IMR-90 (cell line): Measurements from ENCODE around the gene FRK. TPM values are rescaled to one million over a fixed set of nuclear protein-coding genes. Genes with fewer than 3 reads are reported as not detected.

Experiments used
- ATAC-seq: fragments of 200-7000 bp; cut with Tn5 transposase; 2 replicates; pipeline ENCODE4 v1.9.1; 2020; ENCODE audit warnings: low read depth, mild to moderate bottlenecking, moderate library complexity
- BruUV-seq: library from RNA; stranded (reverse); fragments of 400-500 nt; replicated peaks from 2 replicates; lab custom pipeline; 2021; lab: Mats Ljungman, UMichigan
- CTCF ChIA-PET: fragments of 300-600 bp; formaldehyde crosslinking; extraction: SDS; loops from one replicate; lab custom pipeline; 2021; ENCODE audit warnings: antibody characterized with exemption; lab: Yijun Ruan, JAX
- POLR2A ChIA-PET: fragments of 300-600 bp; sonication (Branson Sonifier 250); formaldehyde crosslinking; loops from one replicate; lab custom pipeline; 2022; ENCODE audit warnings: antibody characterized with exemption; ENCODE audit not compliant: unreplicated experiment; lab: Charles Lee
- DNase-seq: peaks from one replicate; pipeline ENCODE4 v3.0.0; 2013
- H2AFZ ChIP-seq: replicated peaks from 2 replicates; pipeline ENCODE3; 2013; ENCODE audit warnings: low read length, mild to moderate bottlenecking; ENCODE audit not compliant: poor library complexity
- H2AK5ac ChIP-seq: 2 replicates; pipeline ENCODE4 v1.6.1; 2013; ENCODE audit warnings: low read depth, low read length, inconsistent platforms
- H2AK9ac ChIP-seq: replicated peaks from 2 replicates; pipeline ENCODE3; 2013; ENCODE audit warnings: mild to moderate bottlenecking, low read depth, low read length, moderate library complexity; ENCODE audit not compliant: poor library complexity
- H2BK120ac ChIP-seq: 2 replicates; pipeline ENCODE4 v1.6.1; 2013; ENCODE audit warnings: low read depth, low read length, inconsistent platforms
- H2BK15ac ChIP-seq: 3 replicates; pipeline ENCODE4 v1.6.1; 2013; ENCODE audit warnings: low read depth, low read length, inconsistent platforms
- H2BK20ac ChIP-seq: 2 replicates; pipeline ENCODE4 v1.6.1; 2013; ENCODE audit warnings: low read depth, mild to moderate bottlenecking, inconsistent platforms, low read length, moderate library complexity
- H2BK5ac ChIP-seq: 2 replicates; pipeline ENCODE4 v1.6.1; 2013; ENCODE audit warnings: mild to moderate bottlenecking, low read depth, low read length, inconsistent platforms; ENCODE audit not compliant: poor library complexity, severe bottlenecking
- H3K14ac ChIP-seq: replicated peaks from 2 replicates; pipeline ENCODE4 v1.6.1; 2013; ENCODE audit warnings: low read depth, low read length, inconsistent platforms
- H3K18ac ChIP-seq: 2 replicates; pipeline ENCODE4 v1.6.1; 2013; ENCODE audit warnings: low read depth, low read length, control low read depth
- H3K23ac ChIP-seq: 2 replicates; pipeline ENCODE4 v1.6.1; 2013; ENCODE audit warnings: low read depth, low read length, inconsistent platforms
- H3K27ac ChIP-seq: 2 replicates; pipeline ENCODE4 v1.5.1; 2013; ENCODE audit warnings: mild to moderate bottlenecking, control low read depth, low read length; ENCODE audit not compliant: insufficient read depth
- H3K27me3 ChIP-seq: 2 replicates; pipeline ENCODE4 v1.6.1; 2013; ENCODE audit warnings: low read length; ENCODE audit not compliant: control insufficient read depth, insufficient read depth
- H3K36me3 ChIP-seq: 2 replicates; pipeline ENCODE4 v1.6.1; 2013; ENCODE audit warnings: low read length, mixed read lengths; ENCODE audit not compliant: control insufficient read depth, insufficient read depth
- H3K4ac ChIP-seq: 2 replicates; pipeline ENCODE4 v1.6.1; 2013; ENCODE audit warnings: low read depth, low read length, inconsistent platforms
- H3K4me1 ChIP-seq: 2 replicates; pipeline ENCODE4 v1.6.1; 2013; ENCODE audit warnings: low read length, mixed read lengths; ENCODE audit not compliant: control insufficient read depth, insufficient read depth
- H3K4me2 ChIP-seq: 2 replicates; pipeline ENCODE4 v1.6.1; 2013; ENCODE audit warnings: low read depth, mild to moderate bottlenecking, control low read depth, low read length, moderate library complexity
- H3K4me3 ChIP-seq: 2 replicates; pipeline ENCODE4 v1.5.1; 2013; ENCODE audit warnings: low read depth, mild to moderate bottlenecking, control low read depth, low read length, moderate library complexity; ENCODE audit not compliant: insufficient read depth
- H3K56ac ChIP-seq: 2 replicates; pipeline ENCODE4 v1.6.1; 2013; ENCODE audit warnings: low read length, inconsistent platforms; ENCODE audit not compliant: insufficient read depth; ENCODE audit errors: extremely low read depth
- H3K79me1 ChIP-seq, 2 experiments: 2 replicates each; pipeline ENCODE4 v1.6.1; 2013; ENCODE audit warnings: low read length in 2 of 2, inconsistent platforms in 1 of 2, low read depth in 1 of 2
- H3K9ac ChIP-seq: 2 replicates; pipeline ENCODE4 v1.6.1; 2013; ENCODE audit warnings: low read depth, low read length, control low read depth
- H3K9me1 ChIP-seq: 2 replicates; pipeline ENCODE4 v1.6.1; 2013; ENCODE audit warnings: low read length, inconsistent platforms; ENCODE audit not compliant: insufficient read depth
- H3K9me3 ChIP-seq: 2 replicates; pipeline ENCODE4 v1.6.1; 2013; ENCODE audit warnings: low read length; ENCODE audit not compliant: control insufficient read depth, insufficient read depth
- H4K20me1 ChIP-seq: 2 replicates; pipeline ENCODE4 v1.6.1; 2013; ENCODE audit warnings: low read length, inconsistent platforms; ENCODE audit not compliant: insufficient read depth
- H4K5ac ChIP-seq: 2 replicates; pipeline ENCODE4 v1.6.1; 2013; ENCODE audit warnings: mild to moderate bottlenecking, low read depth, low read length, control low read depth
- H4K8ac ChIP-seq, 2 experiments: 2 replicates each; pipeline ENCODE4 v1.6.1; 2013; ENCODE audit warnings: low read depth in 2 of 2, low read length in 2 of 2, control low read depth in 1 of 2, inconsistent platforms in 1 of 2
- H4K91ac ChIP-seq: 2 replicates; pipeline ENCODE4 v1.6.1; 2013; ENCODE audit warnings: low read depth, low read length, inconsistent platforms; ENCODE audit not compliant: insufficient read depth
- CHD1 ChIP-seq: IDR thresholded peaks from 2 replicates; pipeline ENCODE4 v1.6.1; 2012; ENCODE audit warnings: low read depth, low read length, improper control_type of control experiment
- RCOR1 ChIP-seq: IDR thresholded peaks from 2 replicates; pipeline ENCODE4 v1.6.1; 2012; ENCODE audit warnings: mild to moderate bottlenecking, low read length, improper control_type of control experiment; ENCODE audit not compliant: insufficient replicate concordance
- WGBS, 2 experiments: methylation state at CpG; one replicate each; pipeline versions ENCODE4 v1.1.5 to v1.1.7; 2013; ENCODE audit warnings: missing lambda C conversion rate in 2 of 2; ENCODE audit not compliant: insufficient read length in 1 of 2; ENCODE audit errors: extremely low coverage in 2 of 2; 5-methylcytosine and 5-hydroxymethylcytosine counted together
- dilution Hi-C: fragments of 300-500 bp; cut with HindIII; formaldehyde crosslinking; loops from one replicate; pipeline ENCODE4 v1.14.3; 2018; ENCODE audit warnings: low sequenced_read_pairs; ENCODE audit not compliant: unreplicated experiment
- in situ Hi-C: fragments of 300-500 bp; cut with MboI; formaldehyde crosslinking; loops from 3 replicates; pipeline ENCODE4 v1.14.3; 2019; ENCODE audit warnings: low sequenced_read_pairs, inconsistent platforms, mixed read lengths
- intact Hi-C: fragments of 100-400 bp; cut with micrococcal nuclease; formaldehyde crosslinking; loops from 2 replicates; pipeline ENCODE4 v1.10.0; 2022
- polyA plus RNA-seq, 3 experiments: library from polyadenylated mRNA; depleted of rRNA; stranded (reverse); fragments of >200 nt; gene quantifications; 2 replicates each; pipeline ENCODE4 v1.2.3, GENCODE V29; 2012; ENCODE audit warnings: low replicate concordance in 1 of 3
- total RNA-seq: library from RNA; depleted of rRNA; stranded (reverse); fragments of >200 nt; gene quantifications from 2 replicates; pipeline ENCODE4 v1.2.3, GENCODE V29; 2012
- TF ChIP-seq, protein P1 (sequence below): fragments of 150-350 bp; IDR thresholded peaks from 2 replicates; pipeline ENCODE4 v1.6.1; 2017; ENCODE audit warnings: mild to moderate bottlenecking, antibody characterized with exemption, low read length, low read depth

FRK gene
- total and polyA plus RNA-seq, 2 of the 4 experiments (the other 2 are of a cell fraction): under 0.01 to 0.02 TPM

DNA sequence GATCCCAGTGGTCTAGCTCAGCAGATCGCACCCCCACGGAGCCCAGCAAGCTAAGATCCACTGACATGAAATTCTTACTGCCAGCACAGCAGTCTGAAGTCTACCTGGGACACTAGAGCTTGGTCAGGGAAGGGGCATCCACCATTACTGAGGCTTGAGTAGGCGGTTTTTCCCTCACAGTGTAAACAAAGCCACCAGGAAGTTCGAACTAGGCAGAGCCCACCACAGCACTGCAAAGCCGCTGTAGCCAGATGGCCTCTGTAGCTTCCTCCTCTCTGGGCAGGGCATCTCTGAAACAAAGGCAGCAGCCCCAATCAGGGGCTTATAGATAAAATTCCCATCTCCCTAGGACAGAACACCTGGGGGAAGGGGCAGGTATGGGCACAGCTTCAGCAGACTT is 18.8 kb downstream of the FRK start:
- Histone ChIP-seq H3K4me1 (no peaks in the 10 kb centered on the region), H3K14ac (no peak overlapping the region), H4K8ac (no peak overlapping the region), H4K91ac (no peak overlapping the region), H2BK120ac (no peak overlapping the region), H3K4me3 (no peak overlapping the region), H3K18ac (no peak overlapping the region), H2BK15ac (no peak overlapping the region), H3K27me3 (no peaks in the 10 kb centered on the region), H3K9ac (no peak overlapping the region), H3K9me1 (no peaks in the 10 kb centered on the region), H2BK5ac (no peak overlapping the region), H3K36me3 (no peaks in the 10 kb centered on the region), H3K4me2 (no peak overlapping the region), H3K23ac (no peak overlapping the region), H3K4ac (no peak overlapping the region), H2AK9ac (no peak overlapping the region), H3K79me1 (no peaks in the 10 kb centered on the region), H2AFZ (no peak overlapping the region), H4K20me1 (no peaks in the 10 kb centered on the region), H4K5ac (no peak overlapping the region), H3K56ac (no peak overlapping the region), H2AK5ac (no peak overlapping the region), H2BK20ac (no peak overlapping the region), H3K27ac (no peak overlapping the region), H3K9me3 (no peaks in the 10 kb centered on the region)
- in situ Hi-C loops: no loop called here
- no peak for DNase-seq
- ChIA-PET CTCF (no interaction called here), POLR2A (no interaction called here)
- no TSS peak for BruUV-seq
- WGBS, 2 experiments: 90% methylated on average over 2 of the region's 5 CpGs; no CpG with 5 or more reads in 1 of the 2 experiments
- ATAC-seq: no peak
- intact Hi-C loops: no loop called here
- dilution Hi-C loops: no loop called here
- TF ChIP-seq, protein P1, sequence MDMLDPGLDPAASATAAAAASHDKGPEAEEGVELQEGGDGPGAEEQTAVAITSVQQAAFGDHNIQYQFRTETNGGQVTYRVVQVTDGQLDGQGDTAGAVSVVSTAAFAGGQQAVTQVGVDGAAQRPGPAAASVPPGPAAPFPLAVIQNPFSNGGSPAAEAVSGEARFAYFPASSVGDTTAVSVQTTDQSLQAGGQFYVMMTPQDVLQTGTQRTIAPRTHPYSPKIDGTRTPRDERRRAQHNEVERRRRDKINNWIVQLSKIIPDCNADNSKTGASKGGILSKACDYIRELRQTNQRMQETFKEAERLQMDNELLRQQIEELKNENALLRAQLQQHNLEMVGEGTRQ: no peak
- TF ChIP-seq RCOR1 (no peak), CHD1 (no peak)
